Measurements from ENCODE around the gene DOCK11.
A peak's percentile ranks its signal among the peaks of the same experiment; 100 is the strongest.

DNA sequence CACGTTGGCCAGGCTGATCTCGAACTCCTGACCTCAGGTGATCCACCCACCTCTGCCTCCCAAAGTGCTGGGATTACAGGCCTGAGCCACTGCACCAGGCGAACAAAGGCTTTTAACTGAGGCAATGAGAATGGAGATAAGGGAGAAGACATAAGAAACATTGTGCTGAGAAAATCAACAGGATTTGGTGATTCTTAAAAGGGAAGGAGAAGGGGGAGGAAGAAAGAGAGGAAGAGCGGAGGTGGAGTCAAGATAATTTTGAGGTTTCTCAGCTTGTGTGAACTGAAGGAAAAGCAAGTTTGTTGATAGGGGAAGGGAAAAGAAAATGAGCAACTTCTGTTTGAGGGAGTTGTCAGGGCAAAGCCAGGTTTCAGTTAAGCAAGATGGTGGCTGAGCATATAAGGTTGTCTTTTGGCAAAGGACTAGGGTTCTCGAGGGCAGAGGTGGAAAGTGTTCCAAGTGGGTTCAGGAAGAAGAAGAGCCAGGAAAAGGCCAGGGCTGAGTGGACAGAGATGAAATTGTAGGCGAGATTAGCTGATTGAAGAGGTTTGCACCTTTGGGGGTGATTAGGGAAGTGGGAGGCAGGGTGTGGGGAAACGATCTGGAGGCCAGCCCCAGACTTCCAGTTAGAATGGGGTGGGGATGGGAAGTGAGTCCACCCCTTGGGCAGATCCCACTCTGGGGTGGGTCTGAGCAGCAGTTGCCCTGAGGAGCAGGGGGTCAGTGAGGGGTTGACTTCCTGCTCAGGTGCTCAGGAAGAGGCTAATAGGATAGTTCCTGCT is 7.8 kb downstream of the DOCK11 start:
- TF ChIP-seq ZNF766 (CRISPR knock-in tag; conservative IDR thresholded peaks at IDR 0.05) = peak; percentile 79
- TF ChIP-seq, protein P1, sequence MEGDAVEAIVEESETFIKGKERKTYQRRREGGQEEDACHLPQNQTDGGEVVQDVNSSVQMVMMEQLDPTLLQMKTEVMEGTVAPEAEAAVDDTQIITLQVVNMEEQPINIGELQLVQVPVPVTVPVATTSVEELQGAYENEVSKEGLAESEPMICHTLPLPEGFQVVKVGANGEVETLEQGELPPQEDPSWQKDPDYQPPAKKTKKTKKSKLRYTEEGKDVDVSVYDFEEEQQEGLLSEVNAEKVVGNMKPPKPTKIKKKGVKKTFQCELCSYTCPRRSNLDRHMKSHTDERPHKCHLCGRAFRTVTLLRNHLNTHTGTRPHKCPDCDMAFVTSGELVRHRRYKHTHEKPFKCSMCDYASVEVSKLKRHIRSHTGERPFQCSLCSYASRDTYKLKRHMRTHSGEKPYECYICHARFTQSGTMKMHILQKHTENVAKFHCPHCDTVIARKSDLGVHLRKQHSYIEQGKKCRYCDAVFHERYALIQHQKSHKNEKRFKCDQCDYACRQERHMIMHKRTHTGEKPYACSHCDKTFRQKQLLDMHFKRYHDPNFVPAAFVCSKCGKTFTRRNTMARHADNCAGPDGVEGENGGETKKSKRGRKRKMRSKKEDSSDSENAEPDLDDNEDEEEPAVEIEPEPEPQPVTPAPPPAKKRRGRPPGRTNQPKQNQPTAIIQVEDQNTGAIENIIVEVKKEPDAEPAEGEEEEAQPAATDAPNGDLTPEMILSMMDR (IDR thresholded peaks at IDR 0.05 in 2 of 3, conservative IDR thresholded peaks at IDR 0.05 in 1 of 3; ENCODE audit: insufficient read depth in 2 of 3, low read depth in 1 of 3, low read length in 3 of 3) = no peak
- no peak for TF ChIP-seq MAFK (IDR thresholded peaks at IDR 0.05; ENCODE audit: low read length)
